Heart right ventricle (tissue), 16 donors: ENCODE measurements around the gene LSM4. TPM values are rescaled to one million over a fixed set of nuclear protein-coding genes. Genes with fewer than 3 reads are reported as not detected.
"Not testable (repeated sequence)": the region's sequence is repeated elsewhere in the genome, so short reads cannot be mapped to it uniquely, and the experiment has no call there.

Experiments used
- ATAC-seq, 8 donors: fragments of 200-7000 bp; cut with Tn5 transposase; one replicate each; pipeline ENCODE4 v1.9.1; 2020; ENCODE audit warnings: mild to moderate bottlenecking in 8 of 8, moderate library complexity in 8 of 8, moderate number of reproducible peaks in 1 of 8
- DNase-seq, 2 donors: peaks; one replicate each; pipeline ENCODE4 v3.0.0-alpha.2; 2020
- H3K27ac ChIP-seq, 10 donors: fragments of 200-600 bp; sonication (generic) in 2 of 10; one replicate each; pipeline versions ENCODE4 v1.5.0 to v1.8.0; 2020 to 2022; ENCODE audit warnings: mild to moderate bottlenecking in 3 of 10
- H3K27me3 ChIP-seq, 7 donors: fragments of 200-600 bp; one replicate each; pipeline ENCODE4 v1.8.0; 2021 to 2022; ENCODE audit warnings: mild to moderate bottlenecking in 2 of 7
- H3K36me3 ChIP-seq, 9 donors: fragments of 200-600 bp; sonication (generic) in 1 of 9; one replicate each; pipeline versions ENCODE4 v1.5.0 to v1.8.0; 2020 to 2022; ENCODE audit warnings: mild to moderate bottlenecking in 2 of 9
- H3K4me1 ChIP-seq, 9 donors: fragments of 200-600 bp; sonication (generic) in 1 of 9; one replicate each; pipeline versions ENCODE4 v1.5.0 to v1.8.0; 2020 to 2022; ENCODE audit warnings: mild to moderate bottlenecking in 4 of 9
- H3K4me3 ChIP-seq, 10 donors: fragments of 200-600 bp; sonication (generic) in 2 of 10; one replicate each; pipeline versions ENCODE4 v1.5.0 to v1.8.0; 2020 to 2022; ENCODE audit warnings: mild to moderate bottlenecking in 7 of 10, moderate library complexity in 2 of 10
- H3K9me3 ChIP-seq, 11 donors: fragments of 200-600 bp in 10 of 11; sonication (generic) in 2 of 11; one replicate each; pipeline versions ENCODE4 v1.5.0 to v1.8.0; 2013 to 2022; ENCODE audit warnings: mild to moderate bottlenecking in 2 of 11, control low read depth in 1 of 11, moderate library complexity in 1 of 11
- WGBS, 2 donors: extraction: QIAGEN DNeasy Blood & Tissue Kit; methylation state at CpG; one replicate each; pipeline ENCODE4 v1.1.7; 2013; ENCODE audit warnings: inconsistent platforms in 1 of 2; 5-methylcytosine and 5-hydroxymethylcytosine counted together
- intact Hi-C, 10 donors: fragments of 100-400 bp; cut with DNase I; formaldehyde crosslinking; loops; one replicate each; pipeline versions ENCODE4 v1.11.1 to v1.14.2; 2022
- polyA plus RNA-seq, 2 donors: library from polyadenylated mRNA; stranded (reverse); fragments of 200-250 nt; gene quantifications; one replicate each; pipeline ENCODE4 v1.2.3, GENCODE V29; 2013
- total RNA-seq, 10 donors: library from RNA; stranded (reverse); fragmentation: NEBNext Ultra II Directional in 3 of 10; extraction: Animal tissue kit (Norgen Biotek cat#: 25700) in 3 of 10; gene quantifications; one replicate each; pipeline versions ENCODE4 v1.2.1 to v1.2.4, GENCODE V29; 2021 to 2023
- TF ChIP-seq, protein P1 (sequence below), 9 donors: fragments of 200-600 bp; sonication (generic) in 2 of 9; IDR thresholded peaks; one replicate each; pipeline versions ENCODE4 v1.5.0 to v1.8.0; 2021 to 2022; ENCODE audit warnings: antibody characterized with exemption in 9 of 9, mild to moderate bottlenecking in 5 of 9, moderate library complexity in 1 of 9
- donor health status: Arrhythmogenic right ventricular cardiomyopathy.
- donor health status: ischemic (EF 13 %, LVEDD 7.1; RV severe dilation, severe dysfunction).
- donor health status: healthy with polysubstance abuse.
- donor health status: DM: no; HTN: yes; CAD: no.
- donor health status: DM: no; HTN: no; CAD: no.
- donor health status: ischemic (EF 25% LVEDD 6.9; RV normal size, moderate dysfunction).
- donor health status: ischemic (EF 25% LVEDD 5.7; RV mildly dilated, moderate dysfunction).
- donor health status: healthy.
- donor health status: DM: yes; HTN: yes; CAD: no.
- donor health status: Ischemic cardiomyopathy.
- donor health status: ischemic (EF 35%, LVEDD 5.7; RV mildly dilated, moderate dysfunction).
- donor health status: nonischemic (EF 11% LVEDD 7.7; RV severe dilation, severe dysfunction).
- donor health status: DM: yes; HTN: yes; CAD: no.
- donor health status: PGD.
- donor health status: ischemic (EF 29% LVEDD 5.4; RV normal size, mild dysfunction).
- donor health status: nonischemic (EF 23%, LVEDD 6.1; RV moderate dilation, normal function).

The LSM4 gene
- total and polyA plus RNA-seq, 12 donors = 73.2 to 163 (median 93.6) TPM

DNA sequence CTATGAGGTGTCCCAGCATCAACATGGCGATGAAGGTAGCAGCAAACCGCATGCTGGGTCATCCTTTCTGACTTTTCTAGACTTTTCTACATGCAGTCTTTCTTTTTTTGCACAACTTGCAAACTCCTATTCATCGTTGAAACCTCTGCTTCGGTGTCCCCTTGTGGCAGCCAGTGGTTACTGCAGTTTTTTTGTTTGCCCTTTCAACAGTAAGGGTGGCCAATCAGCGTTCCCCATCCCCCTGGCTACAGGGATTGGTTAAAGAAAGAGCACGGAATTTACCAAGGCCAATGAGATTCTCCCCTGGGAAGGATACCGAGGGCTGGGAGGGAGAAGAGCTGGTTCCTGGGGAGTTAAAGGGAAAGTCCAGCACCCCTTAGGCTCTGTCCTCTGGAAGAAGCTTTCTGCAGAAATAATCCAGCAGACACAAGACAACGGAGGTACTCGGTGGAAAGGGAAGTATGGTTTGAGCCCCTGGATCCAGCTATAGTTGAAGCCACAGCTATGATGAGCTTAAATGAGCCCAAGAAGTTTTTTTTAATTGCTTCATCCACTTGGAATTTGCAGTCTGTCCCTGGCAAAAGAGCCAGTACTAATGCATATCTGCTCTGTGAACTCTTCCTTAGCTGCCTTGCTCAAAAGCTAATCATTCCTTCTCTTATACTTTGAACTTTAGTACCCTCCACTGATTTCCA is 5.6 kb upstream of the LSM4 start:
- Histone ChIP-seq H3K9me3 (no peaks in the 10 kb centered on the region), H3K27me3 (no peaks in the 10 kb centered on the region), H3K36me3 (no peaks in the 10 kb centered on the region), H3K27ac (peak overlapping the region in 9 of 10 donors; percentile 24 to 89 (median 75)), H3K4me3 (peak overlapping the region in 9 of 10 donors; percentile 11 to 47 (median 35)), H3K4me1 (peaks cover 4 to 24% (median 22%) of the 10 kb centered on the region in 9 donors)
- TF ChIP-seq, protein P1, sequence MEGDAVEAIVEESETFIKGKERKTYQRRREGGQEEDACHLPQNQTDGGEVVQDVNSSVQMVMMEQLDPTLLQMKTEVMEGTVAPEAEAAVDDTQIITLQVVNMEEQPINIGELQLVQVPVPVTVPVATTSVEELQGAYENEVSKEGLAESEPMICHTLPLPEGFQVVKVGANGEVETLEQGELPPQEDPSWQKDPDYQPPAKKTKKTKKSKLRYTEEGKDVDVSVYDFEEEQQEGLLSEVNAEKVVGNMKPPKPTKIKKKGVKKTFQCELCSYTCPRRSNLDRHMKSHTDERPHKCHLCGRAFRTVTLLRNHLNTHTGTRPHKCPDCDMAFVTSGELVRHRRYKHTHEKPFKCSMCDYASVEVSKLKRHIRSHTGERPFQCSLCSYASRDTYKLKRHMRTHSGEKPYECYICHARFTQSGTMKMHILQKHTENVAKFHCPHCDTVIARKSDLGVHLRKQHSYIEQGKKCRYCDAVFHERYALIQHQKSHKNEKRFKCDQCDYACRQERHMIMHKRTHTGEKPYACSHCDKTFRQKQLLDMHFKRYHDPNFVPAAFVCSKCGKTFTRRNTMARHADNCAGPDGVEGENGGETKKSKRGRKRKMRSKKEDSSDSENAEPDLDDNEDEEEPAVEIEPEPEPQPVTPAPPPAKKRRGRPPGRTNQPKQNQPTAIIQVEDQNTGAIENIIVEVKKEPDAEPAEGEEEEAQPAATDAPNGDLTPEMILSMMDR (IDR thresholded peaks at IDR 0.05) = peak; percentile 90 to 96 (median 92)
- ATAC-seq (peak; percentile 89 to 99 (median 96)), DNase-seq (peak; percentile 80 to 96)
- WGBS, 2 donors = 2% methylated on average over 9 of the region's 9 CpGs
- intact Hi-C loops = loop anchor here in 9 of 10 donors (1.0 to 10.0 kb wide), 7 partner anchors 49 to 214 kb away; partner anchors contain the start of genes RAB3A (in 2 of the 9) and MPV17L2 (in 1 of the 9)

GRCh38 chr19:18326772-18327171 is 3.9 kb upstream of the LSM4 start:
- TF ChIP-seq, protein P1 (IDR thresholded peaks at IDR 0.05) = no peak
- no peaks in the 10 kb centered on the region for H3K36me3 ChIP-seq
- ATAC-seq (no peak), DNase-seq (no peak)
- no peak overlapping the region for H3K4me3 ChIP-seq
- peaks cover 4 to 38% (median 33%) of the 10 kb centered on the region in 9 donors for H3K4me1 ChIP-seq
- no peak overlapping the region for H3K27ac ChIP-seq
- WGBS, 2 donors = 90 to 94% methylated on average over 5 of the region's 5 CpGs
- intact Hi-C loops = loop anchor here in 7 of 10 donors (5.0 to 10.0 kb wide), 6 partner anchors 49 to 212 kb away; partner anchors contain the start of genes RAB3A (in 2 of the 7) and MPV17L2 (in 1 of the 7)
- no peaks in the 10 kb centered on the region for H3K27me3 ChIP-seq
- H3K9me3 ChIP-seq = no peaks in the 10 kb centered on the region

GRCh38 chr19:18324373-18324731 is 1.5 kb upstream of the LSM4 start:
- H3K27ac ChIP-seq = peak overlapping the region in 8 of 10 donors; percentile 80 to 98 (median 94)
- WGBS, 2 donors = 31 to 44% methylated on average over 6 of the region's 6 CpGs

DNA sequence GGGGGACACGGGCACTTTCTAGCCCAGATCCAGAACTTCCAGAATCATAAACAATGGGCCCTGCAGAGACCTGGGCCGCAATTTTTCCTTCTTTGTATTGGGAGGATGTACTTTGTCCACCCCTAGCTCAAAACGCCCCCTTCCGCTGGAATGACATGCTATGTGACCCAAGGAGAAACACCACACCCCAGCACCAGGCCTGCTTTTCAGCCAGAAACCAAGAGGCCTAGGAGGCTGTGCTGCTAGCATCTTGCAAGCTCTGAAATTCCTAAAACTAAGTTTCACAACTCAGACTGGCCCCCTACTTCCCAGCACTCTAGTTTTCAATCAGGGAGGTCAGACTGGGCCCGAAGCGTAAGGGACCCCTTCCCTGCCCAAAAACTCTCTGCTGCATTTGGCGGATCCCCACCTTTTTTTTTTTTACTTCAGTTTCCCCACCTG is 538 bp downstream of the LSM4 start:
- Histone ChIP-seq H3K36me3 (no peaks in the 10 kb centered on the region), H3K9me3 (no peaks in the 10 kb centered on the region), H3K4me3 (peak overlapping the region; percentile 58 to 92 (median 78)), H3K4me1 (peaks cover 0 to 67% (median 61%) of the 10 kb centered on the region in 9 donors), H3K27me3 (no peaks in the 10 kb centered on the region), H3K27ac (peak overlapping the region; percentile 57 to 98 (median 92))
- TF ChIP-seq, protein P1 (IDR thresholded peaks at IDR 0.05) = peak in 4 of 9 donors; percentile 10 to 30 (median 17)
- intact Hi-C loops = loop anchor here in 8 of 10 donors (2.0 to 10.0 kb wide), 8 partner anchors 18 to 208 kb away; partner anchors contain the start of genes JUND (in 1 of the 8), MPV17L2 (in 1 of the 8) and RAB3A (in 1 of the 8)
- DNase-seq (peak in 1 of 2 donors; percentile 52), ATAC-seq (peak in 3 of 8 donors; percentile 7 to 28 (median 22))
- WGBS, 2 donors = 0 to 3% methylated on average over 7 of the region's 7 CpGs

More at GRCh38 chr19:18324373-18324731, 1.5 kb upstream of the LSM4 start:
- not testable (repeated sequence) for H3K27me3 ChIP-seq, H3K36me3 ChIP-seq, H3K9me3 ChIP-seq, ATAC-seq, DNase-seq, H3K4me3 ChIP-seq
- H3K4me1 ChIP-seq = peaks cover 4 to 60% (median 53%) of the 10 kb centered on the region in 9 donors
- intact Hi-C loops = loop anchor here in 5 of 10 donors (5.0 to 10.0 kb wide), 5 partner anchors 47 to 210 kb away; partner anchors contain the start of genes MPV17L2 (in 1 of the 5) and RAB3A (in 1 of the 5)
